ENCODE data around the gene DCUN1D5. TPM values are rescaled to one million over a fixed set of nuclear protein-coding genes. Genes with fewer than 3 reads are reported as not detected.

The DCUN1D5 gene
- total RNA-seq (2014; rRNA removed; shearing (Covaris generic)): 54.2 and 64.4 TPM in 2 replicates
- 63.7 and 66.3 TPM in 2 replicates for polyA plus RNA-seq (2015; cell fraction: cytosol; rRNA removed)
- 10.6 and 24.0 TPM in 2 replicates for polyA plus RNA-seq (2015; cell fraction: nucleus; rRNA removed)

DNA sequence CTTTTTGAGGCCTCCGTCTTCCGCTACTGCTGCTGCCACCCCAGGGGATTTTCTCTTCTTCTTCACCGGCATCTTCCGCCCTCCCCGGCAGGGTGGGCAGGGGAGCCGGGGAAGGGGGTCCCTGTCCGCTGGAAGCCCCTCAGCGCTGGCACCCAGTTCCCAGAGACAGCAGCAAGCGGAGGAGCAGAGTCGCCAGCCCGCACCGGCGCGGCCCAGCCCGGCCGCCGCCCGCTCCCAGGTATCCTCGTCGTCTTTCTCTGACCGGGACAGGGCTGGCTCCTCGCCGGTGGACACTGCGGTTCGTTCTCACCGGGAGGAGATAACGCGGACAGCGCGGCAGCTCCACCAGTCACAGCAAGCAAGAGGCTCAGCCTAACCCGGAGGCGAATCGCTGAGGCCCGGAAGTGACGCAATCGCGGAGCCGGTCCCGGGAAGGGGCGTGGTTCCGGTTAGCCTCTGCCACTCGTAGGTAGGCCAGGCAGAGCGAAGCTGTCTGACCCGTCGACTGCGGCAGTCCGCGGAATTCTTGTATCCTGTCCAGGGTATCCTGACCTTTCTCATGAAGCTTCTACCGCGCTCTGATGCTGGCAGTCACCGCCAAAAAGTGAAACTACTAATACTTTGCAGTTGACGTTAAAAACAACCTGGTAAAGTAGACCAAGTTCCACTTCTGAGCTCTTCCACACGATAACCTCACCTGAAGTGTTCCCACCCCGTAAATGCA is at the start of gene DCUN1D5:
DCUN1D5 (minus strand) TSS at position 360 of the 724 bp plus-strand sequence; CDS start at position 72, 288 bp downstream.
- in situ Hi-C loops (cut with HindIII; ENCODE audit: low pct_unique_long_range_greater_than_20kb, low sequenced_read_pairs): no loop called here
- peak; percentile 91 for DNase-seq (ENCODE audit: low read depth, low spot score)

DNA sequence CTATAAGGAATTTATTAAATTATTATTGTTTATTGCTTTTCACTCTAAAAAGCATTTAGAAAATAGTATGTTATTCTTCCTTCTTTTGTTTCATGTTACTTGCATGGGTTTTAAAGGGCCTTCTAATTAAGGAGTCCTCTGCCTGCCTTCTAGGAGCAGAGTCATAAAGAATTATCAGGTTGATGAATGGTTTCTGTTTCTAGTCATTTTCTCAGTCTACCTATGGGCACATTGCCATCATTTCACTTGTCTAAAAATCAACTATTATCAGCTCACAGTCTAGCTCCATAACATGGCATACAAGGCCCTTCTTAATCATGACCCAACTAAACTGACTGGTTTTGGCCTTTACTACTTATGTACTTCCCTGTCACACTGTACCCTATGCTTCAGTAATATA is 33.5 kb upstream of the DCUN1D5 start:
- in situ Hi-C loops (cut with HindIII; ENCODE audit: low pct_unique_long_range_greater_than_20kb, low sequenced_read_pairs): no loop called here
- DNase-seq (ENCODE audit: low read depth, low spot score): no peak

DNA sequence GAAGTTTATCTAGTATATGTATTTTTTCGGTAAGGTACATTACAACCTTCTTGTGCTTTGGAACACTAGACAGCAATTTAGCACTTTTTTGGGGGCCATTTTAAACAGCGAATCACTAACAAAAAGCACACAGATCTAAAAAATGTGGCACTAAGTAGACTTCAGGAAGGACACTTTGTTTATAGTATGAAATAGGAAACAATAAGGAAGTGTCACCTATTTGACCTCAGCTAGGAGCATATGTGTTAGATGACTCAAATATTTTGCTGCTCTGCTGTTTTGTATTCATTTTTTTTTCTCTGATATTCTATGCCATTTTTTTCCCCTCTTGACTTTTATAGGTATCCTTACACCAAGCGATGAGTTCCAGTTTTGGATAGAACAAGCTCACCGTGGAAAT is 22.9 kb upstream of the DCUN1D5 start:
- DNase-seq (ENCODE audit: low read depth, low spot score): no peak
- in situ Hi-C loops (cut with HindIII; ENCODE audit: low pct_unique_long_range_greater_than_20kb, low sequenced_read_pairs): no loop called here

DNA sequence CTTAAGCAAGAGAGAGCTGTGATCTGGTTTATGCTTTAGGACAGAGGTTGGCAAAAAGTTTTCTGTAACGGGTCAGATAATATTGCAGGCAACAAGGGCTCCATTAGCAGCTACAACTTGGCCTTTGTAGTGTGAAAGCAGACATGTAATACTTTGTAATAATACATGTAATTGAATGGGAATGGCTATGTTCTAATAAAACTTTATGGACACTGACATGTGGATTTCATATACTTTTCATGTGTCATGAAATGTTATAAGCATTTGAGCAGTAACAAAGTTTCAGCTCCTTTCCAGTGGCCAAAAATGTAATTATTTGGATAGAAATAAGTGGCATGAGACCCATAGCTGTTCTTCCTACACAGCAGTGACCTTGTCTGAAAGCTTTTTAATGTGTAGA is 20.4 kb upstream of the DCUN1D5 start:
- in situ Hi-C loops (cut with HindIII; ENCODE audit: low pct_unique_long_range_greater_than_20kb, low sequenced_read_pairs): no loop called here
- no peak for DNase-seq (ENCODE audit: low read depth, low spot score)

DNA sequence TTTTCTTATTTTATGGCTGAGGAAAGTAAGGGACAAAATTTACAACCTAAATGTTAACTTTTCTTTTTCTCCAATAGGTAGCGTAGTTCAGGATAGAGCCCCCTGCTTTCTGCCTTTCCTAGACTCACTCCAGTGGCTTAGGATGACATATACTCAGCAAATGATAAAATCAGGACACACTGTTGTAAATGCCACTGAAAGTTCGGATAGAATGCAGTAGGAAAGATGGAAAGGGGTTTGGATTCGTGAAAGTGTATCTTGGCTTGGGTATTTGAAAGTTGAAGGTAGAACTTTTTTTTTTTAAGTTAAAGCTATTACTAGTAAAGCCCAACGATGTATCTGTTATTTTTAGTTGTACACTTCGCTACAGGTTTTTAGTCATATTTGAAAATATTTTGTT is 19.4 kb upstream of the DCUN1D5 start:
- in situ Hi-C loops (cut with HindIII; ENCODE audit: low pct_unique_long_range_greater_than_20kb, low sequenced_read_pairs): no loop called here
- DNase-seq (ENCODE audit: low read depth, low spot score): no peak

DNA sequence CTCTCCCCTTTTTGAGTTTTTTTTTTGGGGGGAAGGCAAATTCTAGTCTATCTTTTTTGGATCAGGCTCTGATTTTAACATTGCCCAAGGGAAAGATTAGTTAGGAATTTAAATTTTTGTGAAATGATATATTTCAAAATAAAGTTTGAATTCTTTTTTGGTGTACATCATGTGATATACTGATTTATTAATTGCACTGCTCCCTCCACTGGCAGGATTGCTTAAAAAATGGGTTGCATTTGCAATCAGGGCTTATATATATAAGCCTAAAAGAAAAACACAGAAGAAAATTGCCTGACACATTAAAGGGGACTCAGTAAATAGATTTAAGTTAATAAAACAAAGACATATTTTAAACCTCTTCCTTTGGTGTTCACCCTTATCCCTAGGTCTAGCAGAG is 18.4 kb upstream of the DCUN1D5 start:
- peak; percentile 21 for DNase-seq (ENCODE audit: low read depth, low spot score)
- in situ Hi-C loops (cut with HindIII; ENCODE audit: low pct_unique_long_range_greater_than_20kb, low sequenced_read_pairs): no loop called here

DNA sequence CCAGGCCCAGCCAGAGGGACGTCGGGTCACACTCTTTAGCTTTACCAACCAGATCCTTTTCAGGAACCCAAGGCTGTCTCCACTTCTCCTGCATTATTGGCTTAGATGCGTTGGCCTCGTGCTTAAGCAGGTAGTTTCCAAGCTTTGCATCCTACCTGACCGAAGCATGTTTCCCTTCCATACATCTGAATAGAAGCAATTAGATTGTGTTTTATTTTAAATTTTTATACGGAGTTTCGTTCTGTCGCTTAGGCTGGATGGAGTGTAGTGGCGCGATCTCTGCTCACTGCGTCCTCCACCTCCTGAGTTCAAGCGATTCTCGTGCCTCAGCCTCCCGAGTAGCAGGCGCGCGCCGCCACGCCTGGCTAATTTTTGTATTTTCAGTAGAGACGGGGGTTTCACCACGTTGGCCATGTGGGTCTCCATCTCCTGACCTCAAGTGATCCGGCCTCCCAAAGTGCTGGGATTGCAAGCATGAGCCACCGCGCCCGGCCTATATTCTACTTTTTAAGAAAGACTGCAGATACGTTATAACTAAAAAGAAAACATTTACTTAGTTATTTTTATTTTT is 17.9 kb upstream of the DCUN1D5 start:
- in situ Hi-C loops (cut with HindIII; ENCODE audit: low pct_unique_long_range_greater_than_20kb, low sequenced_read_pairs): no loop called here
- peak; percentile 11 for DNase-seq (ENCODE audit: low read depth, low spot score)

DNA sequence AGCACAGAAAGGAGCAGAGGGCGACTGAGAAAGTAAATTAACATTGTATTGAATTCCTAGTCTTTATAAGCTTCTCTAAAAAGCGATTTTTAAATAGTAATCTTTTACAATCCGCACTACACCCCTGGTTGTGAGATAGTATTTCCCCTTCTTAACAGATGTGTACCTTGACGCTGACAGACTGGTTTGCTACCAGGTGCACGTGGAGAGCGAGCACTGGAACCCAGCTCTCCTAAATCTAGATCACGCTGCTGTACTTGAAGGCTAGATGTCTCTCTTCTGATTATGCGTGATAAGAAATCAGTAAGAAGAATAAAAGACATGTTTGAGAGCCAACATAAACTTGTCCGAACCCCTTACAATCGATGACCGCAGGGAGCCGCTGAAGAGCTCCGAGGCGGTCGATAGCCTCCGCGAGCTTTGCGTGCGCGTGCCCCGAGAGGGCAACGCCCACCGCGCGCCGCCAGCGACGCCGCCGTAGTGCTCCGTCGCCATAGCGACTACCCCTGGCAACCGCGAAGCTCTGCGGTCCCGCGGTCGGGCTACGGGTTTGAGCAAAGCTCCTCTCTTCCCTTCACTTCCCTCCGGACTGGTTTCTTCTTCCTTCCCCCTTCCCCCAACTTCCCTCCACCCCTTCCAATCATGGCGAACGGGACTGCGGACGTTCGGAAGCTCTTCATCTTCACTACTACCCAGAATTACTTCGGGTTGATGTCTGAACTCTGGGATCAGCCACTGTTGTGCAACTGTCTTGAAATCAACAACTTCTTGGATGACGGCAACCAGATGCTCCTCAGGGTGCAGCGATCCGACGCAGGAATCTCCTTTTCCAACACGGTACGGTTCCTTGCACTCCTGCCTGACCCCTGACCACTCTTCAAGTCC is 17.2 kb upstream of the DCUN1D5 start, which contains the start of gene DYNC2H1:
DYNC2H1 (plus strand) TSS at position 494 of the 885 bp plus-strand sequence; CDS start at position 643, 149 bp downstream.
- peak; percentile 89 for DNase-seq (ENCODE audit: low read depth, low spot score)
- in situ Hi-C loops (cut with HindIII; ENCODE audit: low pct_unique_long_range_greater_than_20kb, low sequenced_read_pairs): no loop called here

DNA sequence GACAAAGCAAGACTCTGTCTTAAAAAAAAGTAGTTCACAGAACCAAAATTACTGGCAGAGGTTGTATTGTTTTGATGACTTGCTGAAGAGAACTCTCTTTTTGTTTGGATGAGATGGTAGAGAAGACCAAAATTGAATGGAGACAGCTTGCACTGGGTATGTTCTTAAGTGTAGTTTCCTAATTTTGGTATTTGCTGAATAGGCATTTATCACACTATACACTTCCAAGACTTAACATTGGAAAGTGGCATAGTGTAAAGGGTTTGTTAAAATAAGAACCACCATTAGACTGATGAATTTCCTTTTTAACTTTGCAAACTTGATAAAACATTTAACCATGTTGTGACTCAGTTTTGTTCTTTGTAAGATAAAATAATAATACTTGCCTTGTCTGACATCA is 5.3 kb upstream of the DCUN1D5 start:
- in situ Hi-C loops (cut with HindIII; ENCODE audit: low pct_unique_long_range_greater_than_20kb, low sequenced_read_pairs): no loop called here

DNA sequence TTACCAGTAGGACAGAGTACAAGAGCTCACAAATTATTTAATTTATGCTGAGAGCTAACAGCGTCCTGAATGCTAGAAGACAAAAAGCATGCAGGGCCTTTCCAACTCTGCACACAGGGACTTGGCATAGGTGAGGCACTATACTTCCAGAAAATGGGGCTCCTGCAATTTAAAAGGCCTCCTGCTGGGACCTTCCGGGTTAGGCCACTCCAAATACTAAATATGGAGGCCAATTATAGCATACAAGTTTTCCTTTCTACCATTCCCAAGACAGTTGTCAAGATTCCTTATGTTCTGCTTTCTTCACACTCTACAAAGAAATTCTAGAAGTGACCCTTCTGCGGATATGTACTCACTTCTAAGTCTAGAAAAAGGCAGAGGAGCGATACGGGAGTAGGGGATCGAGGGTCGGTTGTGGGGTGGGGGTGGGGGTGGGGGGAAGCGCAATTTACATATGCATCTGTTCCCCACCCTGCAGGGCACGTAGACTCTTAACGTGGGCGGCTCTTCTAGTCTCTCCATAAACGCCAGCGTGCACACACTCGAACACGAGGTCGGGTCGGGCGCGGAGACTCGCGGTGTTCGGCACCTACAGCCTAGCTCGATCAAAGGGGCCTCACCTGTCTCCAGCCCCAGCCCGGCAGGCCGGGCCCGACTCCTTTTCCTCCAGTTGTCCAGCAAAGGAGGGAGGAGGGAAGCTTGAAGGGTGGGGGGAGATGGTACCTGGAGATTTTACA is 728 bp downstream of the DCUN1D5 start:
- DNase-seq (ENCODE audit: low read depth, low spot score): peak; percentile 58

More for the DNA sequence above, 5.3 kb upstream of the DCUN1D5 start:
- DNase-seq (ENCODE audit: low read depth, low spot score): no peak

DNA sequence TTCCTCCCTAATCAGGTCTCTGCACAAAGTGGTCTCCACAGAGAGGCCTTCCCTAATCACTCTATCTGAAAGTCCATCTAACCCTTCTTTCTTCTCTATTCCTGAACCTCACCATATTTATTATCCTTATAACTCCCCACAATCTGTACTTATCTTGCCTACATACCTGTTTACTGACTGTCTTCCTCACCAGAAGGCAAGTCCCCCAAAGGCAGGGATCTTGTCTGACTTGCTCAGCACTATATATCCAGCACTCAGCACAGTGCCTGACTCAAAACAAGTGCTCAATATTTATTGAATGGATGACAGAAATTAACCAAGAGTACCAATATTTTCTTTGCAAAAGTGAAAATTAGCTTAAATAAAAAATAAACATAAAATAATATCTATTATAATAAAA is 5.5 kb downstream of the DCUN1D5 start:
- DNase-seq (ENCODE audit: low read depth, low spot score): no peak
- in situ Hi-C loops (cut with HindIII; ENCODE audit: low pct_unique_long_range_greater_than_20kb, low sequenced_read_pairs): no loop called here

More for the DNA sequence above, 728 bp downstream of the DCUN1D5 start:
- in situ Hi-C loops (cut with HindIII; ENCODE audit: low pct_unique_long_range_greater_than_20kb, low sequenced_read_pairs): no loop called here

DNA sequence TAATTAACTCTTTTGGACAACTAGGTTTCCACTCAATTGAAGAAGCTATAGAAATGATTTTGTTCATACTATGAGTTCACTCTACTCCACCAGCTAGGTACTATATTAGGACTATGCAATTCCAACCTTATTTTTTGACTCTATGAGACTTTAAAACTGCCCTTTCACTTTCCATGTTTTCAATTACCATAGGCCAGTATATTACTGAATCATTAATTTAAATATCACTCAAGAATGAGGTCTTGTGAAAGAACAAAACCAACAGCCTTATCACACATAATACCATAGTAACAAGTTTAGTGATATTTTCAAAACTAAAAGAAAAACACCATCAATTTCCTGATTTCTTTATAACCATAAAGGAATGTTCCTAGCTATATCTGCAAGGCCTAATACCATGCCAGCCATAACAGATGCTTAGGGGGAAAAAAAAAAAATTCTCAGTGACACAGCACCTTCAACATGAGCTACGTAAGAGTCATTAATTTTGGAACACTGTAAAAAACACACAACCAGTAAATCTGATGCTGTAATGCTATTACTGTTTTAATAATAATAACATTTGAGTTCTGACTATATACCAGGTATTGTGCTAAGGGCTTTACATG is 6.1 kb downstream of the DCUN1D5 start:
- no peak for DNase-seq (ENCODE audit: low read depth, low spot score)
- in situ Hi-C loops (cut with HindIII; ENCODE audit: low pct_unique_long_range_greater_than_20kb, low sequenced_read_pairs): no loop called here

DNA sequence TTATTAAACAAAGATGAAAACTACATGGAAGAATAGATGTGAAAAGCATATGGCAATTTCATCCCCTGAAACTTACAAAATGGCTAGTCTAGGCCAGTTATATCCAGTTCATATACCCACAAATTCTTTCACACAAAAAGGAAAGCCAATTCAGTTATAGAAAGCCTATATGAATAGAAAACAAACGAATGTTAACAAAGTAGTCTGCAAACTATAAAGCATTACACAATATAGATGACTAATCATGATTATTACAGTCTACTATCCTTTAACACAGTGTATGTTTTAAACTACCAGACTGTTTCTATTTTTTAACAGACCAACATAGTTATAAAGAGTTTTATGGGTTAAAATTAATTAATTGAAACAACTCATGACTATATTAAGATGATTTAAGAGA is 12.1 kb downstream of the DCUN1D5 start:
- in situ Hi-C loops (cut with HindIII; ENCODE audit: low pct_unique_long_range_greater_than_20kb, low sequenced_read_pairs): no loop called here
- DNase-seq (ENCODE audit: low read depth, low spot score): no peak

DNA sequence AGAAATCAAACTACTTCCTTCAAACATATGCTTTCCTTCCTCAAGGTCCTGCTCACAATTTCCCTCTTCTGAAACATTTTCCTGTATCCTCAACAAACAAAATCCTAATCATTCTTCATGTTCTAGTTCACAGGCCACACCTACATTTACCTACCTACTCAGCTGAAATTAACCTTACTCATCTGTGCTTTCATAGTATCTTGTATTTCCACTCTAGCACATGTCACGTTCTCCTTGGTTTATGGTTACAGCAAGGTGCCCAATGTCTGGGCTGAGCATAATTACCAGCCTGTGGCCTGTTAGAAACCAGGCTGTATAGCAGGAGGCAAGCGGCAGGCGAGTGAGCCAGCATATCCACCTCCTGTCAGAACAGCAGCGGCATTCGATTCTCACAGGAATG is 13.2 kb downstream of the DCUN1D5 start:
- no peak for DNase-seq (ENCODE audit: low read depth, low spot score)
- in situ Hi-C loops (cut with HindIII; ENCODE audit: low pct_unique_long_range_greater_than_20kb, low sequenced_read_pairs): no loop called here

DNA sequence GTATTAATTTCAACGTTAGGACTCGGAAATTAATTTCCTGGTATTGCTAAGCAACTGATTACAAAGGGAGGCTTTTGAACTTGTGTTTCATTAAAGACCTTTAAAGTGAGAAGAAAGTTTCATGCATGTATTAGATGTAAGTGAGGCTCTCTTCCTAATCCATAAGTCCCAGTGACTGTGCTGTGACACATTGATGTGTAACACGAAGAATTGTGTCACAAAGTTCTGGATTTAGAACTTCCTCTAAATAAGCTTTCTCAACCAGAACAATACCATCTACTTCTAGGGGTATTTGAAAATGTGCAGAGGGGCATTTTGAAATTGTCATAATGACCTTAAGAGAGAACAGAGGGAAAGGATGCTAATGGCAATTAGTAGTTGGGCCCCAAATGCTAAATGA is 14.4 kb downstream of the DCUN1D5 start:
- in situ Hi-C loops (cut with HindIII; ENCODE audit: low pct_unique_long_range_greater_than_20kb, low sequenced_read_pairs): no loop called here
- no peak for DNase-seq (ENCODE audit: low read depth, low spot score)

DNA sequence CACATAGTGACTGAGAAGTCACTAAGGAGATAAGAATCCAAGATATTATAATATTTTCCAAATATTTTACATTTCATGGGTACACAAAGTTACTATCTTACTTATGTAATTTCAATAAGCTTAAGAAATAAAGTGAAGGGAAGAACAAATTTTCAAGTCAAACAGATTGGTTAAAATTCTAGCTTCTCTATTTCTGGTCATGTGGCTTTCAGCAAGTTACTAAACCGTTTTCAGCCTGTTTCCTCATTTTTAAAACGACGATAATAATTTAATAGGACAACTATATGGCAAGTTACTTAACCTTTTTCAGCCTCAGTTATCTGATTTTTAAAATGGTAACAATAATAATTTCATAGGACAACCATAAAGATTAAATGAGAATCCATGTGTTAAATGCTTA is 15.6 kb downstream of the DCUN1D5 start:
- DNase-seq (ENCODE audit: low read depth, low spot score): no peak
- in situ Hi-C loops (cut with HindIII; ENCODE audit: low pct_unique_long_range_greater_than_20kb, low sequenced_read_pairs): no loop called here

DNA sequence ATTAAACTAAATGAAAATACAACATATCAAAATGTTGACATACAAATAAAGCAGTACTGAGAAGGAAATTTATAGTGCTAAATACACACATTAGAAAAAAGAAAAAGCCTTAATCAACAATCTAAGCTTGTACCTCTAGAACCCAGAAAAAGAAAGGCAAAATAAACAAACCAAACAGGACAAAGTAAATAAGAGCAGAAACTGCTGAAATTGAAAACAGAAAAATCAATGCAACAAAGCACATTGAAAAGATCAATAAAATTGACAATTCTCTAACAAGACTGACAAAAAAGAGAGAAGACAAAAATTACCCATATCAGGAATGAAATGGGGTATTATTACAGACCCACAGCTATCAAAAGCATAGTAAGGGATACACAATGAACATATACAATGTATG is 21.0 kb downstream of the DCUN1D5 start:
- in situ Hi-C loops (cut with HindIII; ENCODE audit: low pct_unique_long_range_greater_than_20kb, low sequenced_read_pairs): no loop called here

More for the DNA sequence above, 21.0 kb downstream of the DCUN1D5 start:
- no peak for DNase-seq (ENCODE audit: low read depth, low spot score)

Measured in SK-MEL-5 (cell line).